Fibroblast of gingiva (primary cell): ENCODE measurements around the gene HSD3B2.
A peak's percentile ranks its signal among the peaks of the same experiment; 100 is the strongest.
"Not testable (repeated sequence)": the region's sequence is repeated elsewhere in the genome, so short reads cannot be mapped to it uniquely, and the experiment has no call there.

ENCODE experiments used
- DNase-seq: peaks from one replicate; pipeline ENCODE4 v3.0.0-alpha.2; 2011; ENCODE audit warnings: low read depth

Gene HSD3B2

GRCh38 chr1:119414950-119415349 is at the start of gene HSD3B2:
Gene HSD3B2 (plus strand): TSS chr1:119415150. CDS start chr1:119415420, 270 bp downstream.
- DNase-seq, result no peak

GRCh38 chr1:119366424-119366823 is 48.5 kb upstream of the HSD3B2 start:
- no peak for DNase-seq

- peak; percentile 34 for DNase-seq
These were observed 47.4 kb upstream of the HSD3B2 start for GRCh38 chr1:119367432-119368124.

- DNase-seq, result no peak
These were observed 46.4 kb upstream of the HSD3B2 start, which contains the start of gene HAO2 for GRCh38 chr1:119368554-119368953. Gene HAO2 (plus strand): TSS chr1:119368785. CDS start chr1:119381086, 12,301 bp downstream.

- no peak for DNase-seq
These were observed 44.2 kb upstream of the HSD3B2 start for GRCh38 chr1:119370748-119371147.

GRCh38 chr1:119371815-119372214 is 43.1 kb upstream of the HSD3B2 start:
- DNase-seq, result no peak

- peak; percentile 13 for DNase-seq
These were observed 42.4 kb upstream of the HSD3B2 start for GRCh38 chr1:119372503-119373086.

- DNase-seq, result no peak
These were observed 41.5 kb upstream of the HSD3B2 start for GRCh38 chr1:119373465-119373864.

- no peak for DNase-seq
These were observed 40.6 kb upstream of the HSD3B2 start for GRCh38 chr1:119374208-119374874.

GRCh38 chr1:119375366-119375765 is 39.6 kb upstream of the HSD3B2 start:
- DNase-seq, result no peak

GRCh38 chr1:119376594-119376993 is 38.4 kb upstream of the HSD3B2 start:
- no peak for DNase-seq

GRCh38 chr1:119377594-119377993 is 37.4 kb upstream of the HSD3B2 start:
- not testable (repeated sequence) for DNase-seq

- DNase-seq, result no peak
These were observed 35.8 kb upstream of the HSD3B2 start for GRCh38 chr1:119379117-119379516.

- no peak for DNase-seq
These were observed 34.6 kb upstream of the HSD3B2 start for GRCh38 chr1:119380304-119380703.

GRCh38 chr1:119380983-119381662 is 33.8 kb upstream of the HSD3B2 start:
- DNase-seq, result no peak

GRCh38 chr1:119384591-119384990 is 30.4 kb upstream of the HSD3B2 start:
- no peak for DNase-seq

- DNase-seq, result no peak
These were observed 29.3 kb upstream of the HSD3B2 start for GRCh38 chr1:119385650-119386049.

GRCh38 chr1:119387858-119388257 is 27.1 kb upstream of the HSD3B2 start:
- DNase-seq, result no peak

GRCh38 chr1:119388450-119388849 is 26.5 kb upstream of the HSD3B2 start:
- DNase-seq, result no peak

GRCh38 chr1:119390526-119390925 is 24.4 kb upstream of the HSD3B2 start:
- DNase-seq, result no peak

- no peak for DNase-seq
These were observed 23.2 kb upstream of the HSD3B2 start for GRCh38 chr1:119391749-119392148.

- no peak for DNase-seq
These were observed 20.9 kb upstream of the HSD3B2 start for GRCh38 chr1:119394085-119394484.

- no peak for DNase-seq
These were observed 18.0 kb upstream of the HSD3B2 start for GRCh38 chr1:119396982-119397381.
